Lower leg skin (tissue), 3 donors: ENCODE measurements around the gene MFNG.

Source experiments
- CTCF ChIP-seq, 3 donors: fragments of 450-650 bp; IDR thresholded peaks; one replicate each; pipeline ENCODE4 v1.5.1; 2016; ENCODE audit warnings: antibody characterized with exemption in 3 of 3, mild to moderate bottlenecking in 3 of 3, moderate library complexity in 2 of 3
- POLR2A ChIP-seq, 2 donors: fragments of 450-650 bp; IDR thresholded peaks; one replicate each; pipeline ENCODE4 v1.6.1; 2016 to 2017; ENCODE audit warnings: antibody characterized with exemption in 2 of 2, mild to moderate bottlenecking in 1 of 2, moderate library complexity in 1 of 2

- TF ChIP-seq CTCF (IDR thresholded peaks at IDR 0.05): no peak
- no peak for TF ChIP-seq POLR2A (IDR thresholded peaks at IDR 0.05)
Observed at GRCh38 chr22:37443977-37444376, 42.2 kb downstream of the MFNG start.
